ENCODE measurements around the gene NUDT22. TPM values are rescaled to one million over a fixed set of nuclear protein-coding genes. Genes with fewer than 3 reads are reported as not detected.

The NUDT22 gene
- polyA plus RNA-seq, 2 of the 4 experiments (the other 2 are of a cell fraction): 21.5 to 33.2 TPM

DNA sequence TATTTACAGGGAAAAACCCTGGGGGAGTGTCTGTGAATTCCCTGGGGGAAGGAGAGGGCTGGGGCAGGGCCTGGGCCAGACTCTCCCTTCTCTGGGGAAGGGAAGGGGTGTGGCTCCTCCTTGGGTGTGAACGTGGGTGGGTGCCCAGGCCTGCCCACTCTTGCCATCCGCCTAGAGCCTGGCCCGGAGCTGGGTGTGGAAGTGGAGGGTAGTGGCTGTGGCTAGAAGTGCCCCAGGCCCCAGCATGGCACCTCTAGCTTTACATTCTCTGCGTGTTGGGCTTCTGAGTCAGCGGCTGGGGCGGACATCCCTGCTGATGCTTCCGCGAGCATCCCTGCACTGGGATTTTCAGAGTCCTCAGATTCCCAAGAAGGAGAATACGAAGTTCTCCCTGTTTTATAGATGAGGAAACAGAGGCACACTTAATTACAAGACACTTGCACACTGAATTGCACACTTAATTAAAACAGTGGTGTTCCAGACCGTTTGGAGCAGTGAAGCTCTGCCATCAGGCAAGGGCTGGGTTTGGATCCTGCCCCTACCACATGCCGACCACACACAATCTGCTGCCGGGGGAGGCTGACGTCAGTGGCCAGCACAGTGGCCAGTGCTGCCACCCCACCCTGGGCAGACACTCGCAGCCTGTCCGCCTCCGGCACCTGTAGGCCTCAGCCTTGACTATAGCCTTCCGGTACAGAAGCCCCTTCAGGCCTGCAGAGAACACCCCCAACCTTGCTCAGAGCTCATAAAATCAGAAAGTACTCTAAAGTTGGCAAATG is 50.8 kb downstream of the NUDT22 start:
- FAIRE-seq: no peak
- no peaks in the 10 kb centered on the region for H3K9me3 ChIP-seq
- H3K27ac ChIP-seq: peak overlapping the region; percentile 65 to 84
- H3K4me1 ChIP-seq: peaks cover 40% of the 10 kb centered on the region
- ATAC-seq: peak; percentile 88 to 91
- DNase-seq (ENCODE audit: low read depth in 1 of 2, low spot score in 1 of 2): peak; percentile 44 to 81
- 47% methylated on average over 15 of the region's 17 CpGs for WGBS (ENCODE audit: missing lambda C conversion rate)
- H3K4me2 ChIP-seq: peak overlapping the region; percentile 56
- ChIA-PET POLR2A (interaction anchor here (0.7 to 1.7 kb wide), 8 partner anchors 8 to 55 kb away, joined by 4 to 11 read pairs (median 6); partner anchors contain the start of genes CATSPERZ, FKBP2, PRDX5 and TRMT112), CTCF (interaction anchor here (0.7 to 20.5 kb wide), 17 partner anchors 8 to 80 kb away, joined by 3 to 448 read pairs (median 3); partner anchors contain the start of genes CATSPERZ, ESRRA, PLCB3 and PPP1R14B)
- no peak overlapping the region for H3K4me3 ChIP-seq
- TF ChIP-seq FOSL2 (IDR thresholded peaks at IDR 0.05) (no peak), FOSL2 (CRISPR knock-in tag; IDR thresholded peaks at IDR 0.05) (peak; percentile 83), JUN (IDR thresholded peaks at IDR 0.05) (peak in 1 of 2 experiments; percentile 37; a peak in 1 of 5 replicates), HEYL (CRISPR knock-in tag; IDR thresholded peaks at IDR 0.05) (no peak), GATA3 (IDR thresholded peaks at IDR 0.05; ENCODE audit: borderline replicate concordance) (no peak), CHD2 (IDR thresholded peaks at IDR 0.05; ENCODE audit: low read length, partially characterized antibody) (no peak)
- TF ChIP-seq, protein P1, sequence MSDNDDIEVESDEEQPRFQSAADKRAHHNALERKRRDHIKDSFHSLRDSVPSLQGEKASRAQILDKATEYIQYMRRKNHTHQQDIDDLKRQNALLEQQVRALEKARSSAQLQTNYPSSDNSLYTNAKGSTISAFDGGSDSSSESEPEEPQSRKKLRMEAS (IDR thresholded peaks at IDR 0.05): peak; percentile 61

DNA sequence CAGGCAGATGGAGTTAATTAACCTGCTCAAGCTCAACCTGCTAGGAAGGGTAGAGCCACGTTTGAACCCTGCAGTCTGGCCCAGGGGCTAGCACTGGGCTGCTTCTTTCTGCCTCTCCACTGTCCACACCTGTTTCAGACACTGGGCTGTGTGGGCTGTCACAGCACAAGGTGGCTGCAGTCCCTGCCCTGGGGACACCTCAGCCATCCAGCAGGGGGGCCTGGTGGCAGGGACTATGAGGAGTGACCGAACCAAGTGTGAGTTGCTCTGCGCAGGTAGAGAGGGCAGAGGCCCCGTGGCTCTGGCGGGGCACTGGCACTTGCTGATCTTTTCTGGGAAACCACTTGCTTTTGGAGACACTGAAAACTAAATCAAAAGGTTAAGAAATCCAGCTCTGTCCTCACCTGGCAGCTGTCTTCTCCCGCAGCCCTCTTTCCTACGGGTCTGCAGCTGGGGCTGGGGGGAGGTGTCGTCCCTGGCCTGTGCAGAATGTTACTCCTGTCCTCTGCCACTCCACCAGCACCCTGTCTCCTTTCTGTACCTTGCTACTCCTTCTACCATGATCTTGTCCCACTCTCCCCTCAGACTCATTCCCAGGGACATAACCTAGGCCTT is 52.6 kb downstream of the NUDT22 start:
- H3K4me2 ChIP-seq: no peak overlapping the region
- TF ChIP-seq HOXA7 (CRISPR knock-in tag; IDR thresholded peaks at IDR 0.05) (no peak), CHD2 (IDR thresholded peaks at IDR 0.05; ENCODE audit: low read length, partially characterized antibody) (no peak), JUN (IDR thresholded peaks at IDR 0.05) (no peak), POLR2A (IDR thresholded peaks at IDR 0.05; ENCODE audit: low read length) (no peak), KDM1A (IDR thresholded peaks at IDR 0.05; ENCODE audit: low read depth) (no peak), FOSB (CRISPR knock-in tag; IDR thresholded peaks at IDR 0.05) (no peak), ESRRA (IDR thresholded peaks at IDR 0.05; ENCODE audit: borderline replicate concordance, low read length) (no peak), RNF2 (IDR thresholded peaks at IDR 0.05; ENCODE audit: borderline replicate concordance, low read depth) (no peak), FOSL2 (IDR thresholded peaks at IDR 0.05) (no peak), FOSL2 (CRISPR knock-in tag; IDR thresholded peaks at IDR 0.05) (no peak), JUNB (IDR thresholded peaks at IDR 0.05) (no peak), MAFK (IDR thresholded peaks at IDR 0.05; ENCODE audit: partially characterized antibody) (no peak), HOXB13 (CRISPR knock-in tag; IDR thresholded peaks at IDR 0.05; ENCODE audit: low read depth) (no peak), ZNF302 (CRISPR knock-in tag; IDR thresholded peaks at IDR 0.05) (no peak), ZFP36 (IDR thresholded peaks at IDR 0.05; ENCODE audit: borderline replicate concordance, partially characterized antibody) (no peak), EP300 (IDR thresholded peaks at IDR 0.05) (no peak)
- TF ChIP-seq, protein P2, sequence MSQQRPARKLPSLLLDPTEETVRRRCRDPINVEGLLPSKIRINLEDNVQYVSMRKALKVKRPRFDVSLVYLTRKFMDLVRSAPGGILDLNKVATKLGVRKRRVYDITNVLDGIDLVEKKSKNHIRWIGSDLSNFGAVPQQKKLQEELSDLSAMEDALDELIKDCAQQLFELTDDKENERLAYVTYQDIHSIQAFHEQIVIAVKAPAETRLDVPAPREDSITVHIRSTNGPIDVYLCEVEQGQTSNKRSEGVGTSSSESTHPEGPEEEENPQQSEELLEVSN (IDR thresholded peaks at IDR 0.05; ENCODE audit: borderline replicate concordance, low read depth): no peak
- ATAC-seq: no peak
- H3K9me3 ChIP-seq: no peaks in the 10 kb centered on the region
- peak overlapping the region in 1 of 2 experiments; percentile 12; a peak in 2 of 6 replicates for H3K27ac ChIP-seq
- FAIRE-seq: no peak
- POLR2A ChIA-PET: interaction anchor here (1.6 kb wide), 1 partner anchor 9 kb away, joined by 5 read pairs; no protein-coding TSS in a partner anchor
- peaks cover 31% of the 10 kb centered on the region for H3K4me1 ChIP-seq
- CTCF ChIA-PET: interaction anchor here (0.6 to 20.5 kb wide), 4 partner anchors 11 to 93 kb away, joined by 3 to 448 read pairs (median 7); partner anchors contain the start of genes CATSPERZ, ESRRA and STIP1
- WGBS (ENCODE audit: missing lambda C conversion rate): 90% methylated on average over 8 of the region's 8 CpGs
- H3K4me3 ChIP-seq: no peak overlapping the region
- no peak for DNase-seq (ENCODE audit: low read depth in 1 of 2, low spot score in 1 of 2)

Other genes starting within 250 kb of the NUDT22 start
- 109 and 113 TPM in 2 replicates for gene OTUB1, start 239.8 kb upstream of the NUDT22 start, polyA plus RNA-seq (2011; rRNA removed)
- 94.0 to 97.4 TPM (median 95.8 TPM) in 3 replicates for gene OTUB1, start 239.8 kb upstream of the NUDT22 start, polyA plus RNA-seq (2017; fragmentation: RNase III; extraction: RNeasy Plus Mini Kit Qiagen cat#74134 plus additional on column Dnase treatment)
- gene FLRT1, start 190.3 kb upstream of the NUDT22 start, polyA plus RNA-seq (2011; rRNA removed): 0.28 and 0.31 TPM in 2 replicates
- 0.07 to 0.13 TPM (median 0.10 TPM) in 3 replicates for gene FLRT1, start 190.3 kb upstream of the NUDT22 start, polyA plus RNA-seq (2017; fragmentation: RNase III; extraction: RNeasy Plus Mini Kit Qiagen cat#74134 plus additional on column Dnase treatment)
- 10.0 and 16.6 TPM in 2 replicates for gene MACROD1, start 60.2 kb upstream of the NUDT22 start, polyA plus RNA-seq (2011; rRNA removed)
- gene MACROD1, start 60.2 kb upstream of the NUDT22 start, polyA plus RNA-seq (2017; fragmentation: RNase III; extraction: RNeasy Plus Mini Kit Qiagen cat#74134 plus additional on column Dnase treatment): 12.0 to 16.4 TPM (median 15.1 TPM) in 3 replicates
- 288 and 300 TPM in 2 replicates for gene STIP1, start 40.1 kb upstream of the NUDT22 start, polyA plus RNA-seq (2011; rRNA removed)
- gene STIP1, start 40.1 kb upstream of the NUDT22 start, polyA plus RNA-seq (2017; fragmentation: RNase III; extraction: RNeasy Plus Mini Kit Qiagen cat#74134 plus additional on column Dnase treatment): 274 to 320 TPM (median 297 TPM) in 3 replicates
- gene FERMT3, start 19.6 kb upstream of the NUDT22 start, polyA plus RNA-seq (2011; rRNA removed): 0.42 and 0.56 TPM in 2 replicates
- 1.9 to 2.1 TPM (median 2.0 TPM) in 3 replicates for gene FERMT3, start 19.6 kb upstream of the NUDT22 start, polyA plus RNA-seq (2017; fragmentation: RNase III; extraction: RNeasy Plus Mini Kit Qiagen cat#74134 plus additional on column Dnase treatment)
- gene TRPT1, start 88 bp upstream of the NUDT22 start, polyA plus RNA-seq (2011; rRNA removed): 18.6 and 25.2 TPM in 2 replicates
- gene TRPT1, start 88 bp upstream of the NUDT22 start, polyA plus RNA-seq (2017; fragmentation: RNase III; extraction: RNeasy Plus Mini Kit Qiagen cat#74134 plus additional on column Dnase treatment): 24.2 to 28.5 TPM (median 26.1 TPM) in 3 replicates
- 8.9 and 9.8 TPM in 2 replicates for gene DNAJC4, start 4.3 kb downstream of the NUDT22 start, polyA plus RNA-seq (2011; rRNA removed)
- 12.6 to 16.6 TPM (median 16.2 TPM) in 3 replicates for gene DNAJC4, start 4.3 kb downstream of the NUDT22 start, polyA plus RNA-seq (2017; fragmentation: RNase III; extraction: RNeasy Plus Mini Kit Qiagen cat#74134 plus additional on column Dnase treatment)
- gene VEGFB, start 8.3 kb downstream of the NUDT22 start, polyA plus RNA-seq (2011; rRNA removed): 6.8 and 10.9 TPM in 2 replicates
- gene VEGFB, start 8.3 kb downstream of the NUDT22 start, polyA plus RNA-seq (2017; fragmentation: RNase III; extraction: RNeasy Plus Mini Kit Qiagen cat#74134 plus additional on column Dnase treatment): 24.6 to 26.7 TPM (median 26.5 TPM) in 3 replicates
- 40.5 and 41.4 TPM in 2 replicates for gene FKBP2, start 14.8 kb downstream of the NUDT22 start, polyA plus RNA-seq (2011; rRNA removed)
- 131 to 142 TPM (median 136 TPM) in 3 replicates for gene FKBP2, start 14.8 kb downstream of the NUDT22 start, polyA plus RNA-seq (2017; fragmentation: RNase III; extraction: RNeasy Plus Mini Kit Qiagen cat#74134 plus additional on column Dnase treatment)
- 129 and 154 TPM in 2 replicates for gene PPP1R14B, start 20.7 kb downstream of the NUDT22 start, polyA plus RNA-seq (2011; rRNA removed)
- gene PPP1R14B, start 20.7 kb downstream of the NUDT22 start, polyA plus RNA-seq (2017; fragmentation: RNase III; extraction: RNeasy Plus Mini Kit Qiagen cat#74134 plus additional on column Dnase treatment): 152 to 155 TPM (median 152 TPM) in 3 replicates
- gene PLCB3, start 25.3 kb downstream of the NUDT22 start, polyA plus RNA-seq (2011; rRNA removed): 8.8 and 9.9 TPM in 2 replicates
- 19.2 to 21.3 TPM (median 21.2 TPM) in 3 replicates for gene PLCB3, start 25.3 kb downstream of the NUDT22 start, polyA plus RNA-seq (2017; fragmentation: RNase III; extraction: RNeasy Plus Mini Kit Qiagen cat#74134 plus additional on column Dnase treatment)
- 33.7 and 35.6 TPM in 2 replicates for gene BAD, start 58.4 kb downstream of the NUDT22 start, polyA plus RNA-seq (2011; rRNA removed)
- gene BAD, start 58.4 kb downstream of the NUDT22 start, polyA plus RNA-seq (2017; fragmentation: RNase III; extraction: RNeasy Plus Mini Kit Qiagen cat#74134 plus additional on column Dnase treatment): 65.7 to 68.4 TPM (median 66.4 TPM) in 3 replicates
- 11.0 and 14.4 TPM in 2 replicates for gene GPR137, start 59.6 kb downstream of the NUDT22 start, polyA plus RNA-seq (2011; rRNA removed)
- gene GPR137, start 59.6 kb downstream of the NUDT22 start, polyA plus RNA-seq (2017; fragmentation: RNase III; extraction: RNeasy Plus Mini Kit Qiagen cat#74134 plus additional on column Dnase treatment): 33.9 to 38.5 TPM (median 37.4 TPM) in 3 replicates
- not detected in 2 replicates for gene KCNK4, start 65.0 kb downstream of the NUDT22 start, polyA plus RNA-seq (2011; rRNA removed)
- gene KCNK4, start 65.0 kb downstream of the NUDT22 start, polyA plus RNA-seq (2017; fragmentation: RNase III; extraction: RNeasy Plus Mini Kit Qiagen cat#74134 plus additional on column Dnase treatment): 0.12 to 0.28 TPM (median 0.17 TPM) in 3 replicates
- gene CATSPERZ, start 74.1 kb downstream of the NUDT22 start, polyA plus RNA-seq (2011; rRNA removed): 1.9 TPM in 2 replicates
- gene CATSPERZ, start 74.1 kb downstream of the NUDT22 start, polyA plus RNA-seq (2017; fragmentation: RNase III; extraction: RNeasy Plus Mini Kit Qiagen cat#74134 plus additional on column Dnase treatment): 3.4 to 4.7 TPM (median 4.1 TPM) in 3 replicates
- 13.9 and 15.2 TPM in 2 replicates for gene ESRRA, start 79.2 kb downstream of the NUDT22 start, polyA plus RNA-seq (2011; rRNA removed)
- gene ESRRA, start 79.2 kb downstream of the NUDT22 start, polyA plus RNA-seq (2017; fragmentation: RNase III; extraction: RNeasy Plus Mini Kit Qiagen cat#74134 plus additional on column Dnase treatment): 30.9 to 35.5 TPM (median 33.5 TPM) in 3 replicates
- gene TRMT112, start 91.3 kb downstream of the NUDT22 start, polyA plus RNA-seq (2011; rRNA removed): 305 and 363 TPM in 2 replicates
- 424 to 447 TPM (median 440 TPM) in 3 replicates for gene TRMT112, start 91.3 kb downstream of the NUDT22 start, polyA plus RNA-seq (2017; fragmentation: RNase III; extraction: RNeasy Plus Mini Kit Qiagen cat#74134 plus additional on column Dnase treatment)
- 305 and 377 TPM in 2 replicates for gene PRDX5, start 91.8 kb downstream of the NUDT22 start, polyA plus RNA-seq (2011; rRNA removed)
- 442 to 500 TPM (median 491 TPM) in 3 replicates for gene PRDX5, start 91.8 kb downstream of the NUDT22 start, polyA plus RNA-seq (2017; fragmentation: RNase III; extraction: RNeasy Plus Mini Kit Qiagen cat#74134 plus additional on column Dnase treatment)
- 4.8 and 5.7 TPM in 2 replicates for gene CCDC88B, start 113.9 kb downstream of the NUDT22 start, polyA plus RNA-seq (2011; rRNA removed)
- gene CCDC88B, start 113.9 kb downstream of the NUDT22 start, polyA plus RNA-seq (2017; fragmentation: RNase III; extraction: RNeasy Plus Mini Kit Qiagen cat#74134 plus additional on column Dnase treatment): 8.8 to 10.3 TPM (median 9.7 TPM) in 3 replicates
- 19.1 and 21.4 TPM in 2 replicates for gene RPS6KA4, start 132.9 kb downstream of the NUDT22 start, polyA plus RNA-seq (2011; rRNA removed)
- gene RPS6KA4, start 132.9 kb downstream of the NUDT22 start, polyA plus RNA-seq (2017; fragmentation: RNase III; extraction: RNeasy Plus Mini Kit Qiagen cat#74134 plus additional on column Dnase treatment): 34.5 to 40.4 TPM (median 35.9 TPM) in 3 replicates